Sigmoid colon (tissue), 4 donors: ENCODE results near the gene MITF.

Experiments
- CTCF ChIP-seq, 4 experiments: fragments of 450-650 bp in 3 of 4; fragments of 200-600 bp in 1 of 4; IDR thresholded peaks; one replicate each; pipeline ENCODE4 v1.5.1; 2016 to 2019; ENCODE audit warnings: antibody characterized with exemption in 4 of 4, mild to moderate bottlenecking in 3 of 4, moderate library complexity in 2 of 4
- EP300 ChIP-seq, 4 donors: sonication (generic); formaldehyde crosslinking; IDR thresholded peaks; one replicate each; pipeline ENCODE4 v1.6.1; 2017; ENCODE audit warnings: antibody characterized with exemption in 4 of 4
- POLR2A ChIP-seq, 2 donors: fragments of 450-650 bp; IDR thresholded peaks; one replicate each; pipeline ENCODE4 v1.6.1; 2016; ENCODE audit warnings: antibody characterized with exemption in 2 of 2, mild to moderate bottlenecking in 2 of 2, moderate library complexity in 2 of 2

GRCh38 chr3:69999140-70000027, 260.1 kb downstream of the MITF start, which contains the start of gene SAMMSON:
- TF ChIP-seq EP300 (IDR thresholded peaks at IDR 0.05) (peak in 1 of 4 donors; percentile 28), POLR2A (IDR thresholded peaks at IDR 0.05) (no peak), CTCF (IDR thresholded peaks at IDR 0.05) (no peak)
